Muscle of arm (tissue), 14 donors: Measurements from ENCODE around the gene CTDSPL. TPM values are rescaled to one million over a fixed set of nuclear protein-coding genes. Genes with fewer than 3 reads are reported as not detected.
"Not testable (repeated sequence)": the region's sequence is repeated elsewhere in the genome, so short reads cannot be mapped to it uniquely, and the experiment has no call there.

ENCODE experiments used
- DNase-seq: peaks from one replicate; pipeline ENCODE4 v3.0.0-alpha.2; 2013
- long read RNA-seq, 11 donors: transcript quantifications; one replicate each; lab custom pipeline, GENCODE V29; 2026
- polyA plus RNA-seq, 12 donors: library from polyadenylated mRNA; unstranded; fragments of 120-200 nt; gene quantifications; one replicate each; pipeline ENCODE4 v1.2.1, GENCODE V29; 2013; ENCODE audit not compliant: insufficient read length in 12 of 12

The CTDSPL gene
- 10 to 100 TPM in 11 of 12 donors, not detected in 1; 31.9 to 46.5 (median 39.4) TPM for polyA plus RNA-seq
- long read RNA-seq, donor 1, full-length matches to known transcripts = 15 of 26 reads
- long read RNA-seq, donor 1, partial matches to known transcripts = 11 of 26 reads
- long read RNA-seq, donor 1, other reads (novel, unspliced or antisense) = 0 of 26 reads
- long read RNA-seq, donor 2, full-length matches to known transcripts = 10 of 15 reads
- long read RNA-seq, donor 2, partial matches to known transcripts = 5 of 15 reads
- long read RNA-seq, donor 2, other reads (novel, unspliced or antisense) = 0 of 15 reads
- long read RNA-seq, donor 3, full-length matches to known transcripts = 3 of 9 reads
- long read RNA-seq, donor 3, partial matches to known transcripts = 6 of 9 reads
- long read RNA-seq, donor 3, other reads (novel, unspliced or antisense) = 0 of 9 reads
- long read RNA-seq, donor 4, full-length matches to known transcripts = 4 of 4 reads
- long read RNA-seq, donor 4, partial matches to known transcripts = 0 of 4 reads
- long read RNA-seq, donor 4, other reads (novel, unspliced or antisense) = 0 of 4 reads
- long read RNA-seq, donor 5, full-length matches to known transcripts = 5 of 5 reads
- long read RNA-seq, donor 5, partial matches to known transcripts = 0 of 5 reads
- long read RNA-seq, donor 5, other reads (novel, unspliced or antisense) = 0 of 5 reads
- long read RNA-seq, donor 6, full-length matches to known transcripts = 3 of 3 reads
- long read RNA-seq, donor 6, partial matches to known transcripts = 0 of 3 reads
- long read RNA-seq, donor 6, other reads (novel, unspliced or antisense) = 0 of 3 reads
- long read RNA-seq, donor 7, full-length matches to known transcripts = 5 of 5 reads
- long read RNA-seq, donor 7, partial matches to known transcripts = 0 of 5 reads
- long read RNA-seq, donor 7, other reads (novel, unspliced or antisense) = 0 of 5 reads
- long read RNA-seq, donor 8, full-length matches to known transcripts = 8 of 8 reads
- long read RNA-seq, donor 8, partial matches to known transcripts = 0 of 8 reads
- long read RNA-seq, donor 8, other reads (novel, unspliced or antisense) = 0 of 8 reads
- long read RNA-seq, donor 9, full-length matches to known transcripts = 8 of 8 reads
- long read RNA-seq, donor 9, partial matches to known transcripts = 0 of 8 reads
- long read RNA-seq, donor 9, other reads (novel, unspliced or antisense) = 0 of 8 reads
- long read RNA-seq, donor 10, full-length matches to known transcripts = 12 of 12 reads
- long read RNA-seq, donor 10, partial matches to known transcripts = 0 of 12 reads
- long read RNA-seq, donor 10, other reads (novel, unspliced or antisense) = 0 of 12 reads
- long read RNA-seq, donor 11, full-length matches to known transcripts = 11 of 19 reads
- long read RNA-seq, donor 11, partial matches to known transcripts = 8 of 19 reads
- long read RNA-seq, donor 11, other reads (novel, unspliced or antisense) = 0 of 19 reads

- DNase-seq = peak; percentile 46
Measured at GRCh38 chr3:37861620-37862041, at the start of gene CTDSPL. CTDSPL (plus strand) TSS chr3:37861880; CDS start chr3:37862200, 320 bp downstream.

GRCh38 chr3:37812499-37812896 is 49.2 kb upstream of the CTDSPL start:
- peak; percentile 31 for DNase-seq

- no peak for DNase-seq
Measured at GRCh38 chr3:37813403-37813802, 48.3 kb upstream of the CTDSPL start.

GRCh38 chr3:37814547-37814946 is 47.1 kb upstream of the CTDSPL start:
- DNase-seq = no peak

GRCh38 chr3:37815156-37815555 is 46.5 kb upstream of the CTDSPL start:
- DNase-seq = not testable (repeated sequence)

GRCh38 chr3:37816271-37816670 is 45.4 kb upstream of the CTDSPL start:
- DNase-seq = no peak

- no peak for DNase-seq
Measured at GRCh38 chr3:37819591-37819990, 42.1 kb upstream of the CTDSPL start.

GRCh38 chr3:37820286-37820685 is 41.4 kb upstream of the CTDSPL start:
- no peak for DNase-seq

GRCh38 chr3:37823189-37823588 is 38.5 kb upstream of the CTDSPL start:
- DNase-seq = no peak

GRCh38 chr3:37824090-37824953 is 37.4 kb upstream of the CTDSPL start:
- DNase-seq = no peak

GRCh38 chr3:37824954-37825328 is 36.7 kb upstream of the CTDSPL start:
- DNase-seq = no peak

- no peak for DNase-seq
Measured at GRCh38 chr3:37825744-37826400, 35.8 kb upstream of the CTDSPL start.

- DNase-seq = no peak
Measured at GRCh38 chr3:37826502-37826901, 35.2 kb upstream of the CTDSPL start.

- no peak for DNase-seq
Measured at GRCh38 chr3:37826933-37827332, 34.7 kb upstream of the CTDSPL start.

GRCh38 chr3:37832480-37832879 is 29.2 kb upstream of the CTDSPL start:
- DNase-seq = no peak

- no peak for DNase-seq
Measured at GRCh38 chr3:37833302-37834186, 28.1 kb upstream of the CTDSPL start.

GRCh38 chr3:37836589-37836988 is 25.1 kb upstream of the CTDSPL start:
- DNase-seq = no peak

- no peak for DNase-seq
Measured at GRCh38 chr3:37847689-37848088, 14.0 kb upstream of the CTDSPL start.
